ENCODE data around the gene FAIM2.

FAIM2 gene

DNA sequence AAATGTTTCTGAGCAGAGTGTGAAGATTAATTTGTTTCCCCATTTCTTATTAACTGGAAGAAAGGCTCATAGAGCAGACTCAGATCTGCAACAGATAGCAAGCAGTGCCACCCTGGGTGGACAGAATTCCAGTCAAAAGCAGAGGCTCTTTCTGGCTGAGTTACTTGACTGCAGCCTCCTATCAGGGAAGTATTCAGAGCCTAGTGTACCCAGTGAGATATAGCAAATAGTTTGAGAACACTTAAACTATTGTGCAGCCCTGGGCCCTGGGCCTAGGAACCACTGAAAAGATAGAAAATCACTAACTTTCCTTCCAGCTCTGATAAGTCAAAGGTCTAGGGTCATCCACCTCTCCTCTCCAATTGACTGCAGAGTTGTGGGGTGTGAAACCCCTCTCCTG lies 35.6 kb upstream of the FAIM2 start:
- DNase-seq, result no peak

DNA sequence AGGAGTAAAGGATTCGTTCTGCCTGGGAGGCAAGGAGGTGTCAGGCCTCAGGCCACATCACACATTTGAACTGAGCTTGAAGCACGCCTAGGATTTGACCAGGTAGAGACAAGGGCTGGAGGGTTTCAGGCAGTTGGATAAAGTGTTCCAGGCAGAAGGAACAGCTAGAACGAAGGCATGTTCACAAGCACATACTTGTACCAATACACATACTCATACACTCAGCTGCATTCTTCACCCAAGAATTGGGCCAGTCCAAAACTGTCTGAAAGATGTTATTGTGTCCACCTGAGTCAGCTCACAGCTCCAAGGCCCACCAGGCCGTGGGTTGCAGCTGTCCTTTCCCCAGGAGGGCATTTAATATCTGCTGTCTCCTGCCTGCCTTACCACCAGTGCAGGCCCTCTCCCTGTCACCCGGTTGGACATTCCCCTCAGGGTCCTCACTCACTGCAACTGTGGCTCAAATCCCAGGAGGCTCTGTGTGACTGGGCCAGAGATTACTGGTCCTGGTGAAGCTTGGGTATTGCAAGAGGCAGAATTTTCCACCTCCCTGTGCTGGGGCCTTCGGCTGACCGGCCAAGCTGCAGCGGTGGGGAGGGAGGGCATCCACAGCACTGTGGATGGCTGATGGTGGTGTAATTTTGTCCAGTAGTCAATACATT lies 34.1 kb upstream of the FAIM2 start:
- no peak for DNase-seq

DNA sequence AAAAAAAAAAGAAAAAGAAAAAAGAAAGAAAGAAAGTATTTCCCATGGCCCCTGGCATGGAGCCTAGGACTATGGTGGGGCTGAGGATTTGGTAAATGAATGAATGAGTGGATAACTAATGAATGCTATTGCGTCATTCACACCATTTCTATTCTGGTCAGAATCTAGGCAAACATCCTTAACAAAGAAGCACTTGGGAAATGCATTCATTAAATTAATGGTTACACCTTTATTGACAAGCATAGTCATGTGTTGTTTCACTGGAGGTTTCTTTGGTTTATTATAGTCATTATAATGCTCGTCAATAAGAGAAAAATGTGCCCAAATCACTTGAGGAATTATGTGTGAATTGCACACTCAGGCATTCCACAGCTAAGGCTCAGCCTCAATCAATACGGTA lies 33.2 kb upstream of the FAIM2 start:
- DNase-seq, result no peak

DNA sequence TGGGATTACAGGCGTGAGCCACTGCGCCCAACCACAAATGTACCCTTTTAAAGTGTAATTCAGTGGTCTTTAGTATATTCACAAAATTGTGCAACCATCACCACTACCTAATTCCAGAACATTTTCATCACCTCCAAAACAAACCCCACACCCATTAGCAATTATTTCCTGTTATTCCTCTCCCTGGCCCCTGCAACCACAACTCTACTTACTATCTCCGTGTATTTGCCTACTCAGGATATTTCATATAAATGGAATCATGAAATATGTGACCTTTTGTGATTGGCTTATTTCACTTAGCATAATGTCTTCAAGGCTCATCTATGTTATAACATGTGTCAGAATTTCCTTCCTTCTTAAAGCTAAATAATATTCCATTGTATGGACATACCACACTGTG lies 30.8 kb upstream of the FAIM2 start:
- no peak for DNase-seq

DNA sequence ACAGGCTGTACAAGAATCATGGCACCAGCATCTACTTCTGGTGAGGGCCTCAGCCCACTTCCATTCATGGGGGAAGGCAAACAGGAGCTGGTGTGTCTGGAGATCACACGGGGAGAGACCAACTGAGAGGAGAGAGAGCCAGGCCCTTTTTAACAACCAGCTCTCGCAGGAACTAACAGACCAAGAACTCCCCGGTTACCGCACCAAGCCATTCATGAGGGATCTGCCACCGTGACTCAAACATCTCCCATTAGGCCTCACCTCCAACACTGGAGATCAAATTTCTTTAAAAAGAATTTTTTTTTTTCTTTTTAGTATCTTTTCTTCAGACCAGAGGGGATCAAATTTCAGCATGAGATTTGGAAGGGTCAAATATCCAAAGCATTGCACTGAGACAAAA lies 30.1 kb upstream of the FAIM2 start:
- no peak for DNase-seq

DNA sequence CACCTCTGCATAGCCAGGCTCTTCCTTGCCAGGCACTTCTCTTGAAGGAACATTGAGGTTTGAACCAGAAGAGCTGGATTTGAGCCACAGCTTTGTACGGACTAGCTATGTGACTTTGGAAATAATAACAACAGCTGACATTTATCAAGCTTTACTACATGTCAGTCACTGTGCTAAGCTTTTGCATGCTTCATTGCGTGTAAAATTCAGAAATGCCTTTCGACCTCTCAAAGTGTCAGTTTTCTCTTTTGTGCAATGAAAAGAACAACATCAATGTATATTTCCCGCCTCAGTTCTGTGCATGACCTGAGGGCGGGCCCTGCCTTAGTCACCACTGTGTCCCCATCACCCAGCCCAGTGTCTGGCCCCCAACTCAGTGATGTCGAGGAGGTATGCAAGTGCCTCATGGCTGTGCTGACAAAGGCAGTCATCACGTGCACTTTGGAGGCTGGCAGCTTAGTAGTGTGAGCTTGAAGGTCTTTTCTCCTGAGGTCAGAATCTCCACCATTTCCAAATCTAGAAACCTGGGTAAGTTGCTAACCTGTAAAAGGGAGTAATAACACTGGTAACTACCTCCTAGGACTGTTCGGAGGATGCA lies 28.9 kb upstream of the FAIM2 start:
- DNase-seq, result no peak

DNA sequence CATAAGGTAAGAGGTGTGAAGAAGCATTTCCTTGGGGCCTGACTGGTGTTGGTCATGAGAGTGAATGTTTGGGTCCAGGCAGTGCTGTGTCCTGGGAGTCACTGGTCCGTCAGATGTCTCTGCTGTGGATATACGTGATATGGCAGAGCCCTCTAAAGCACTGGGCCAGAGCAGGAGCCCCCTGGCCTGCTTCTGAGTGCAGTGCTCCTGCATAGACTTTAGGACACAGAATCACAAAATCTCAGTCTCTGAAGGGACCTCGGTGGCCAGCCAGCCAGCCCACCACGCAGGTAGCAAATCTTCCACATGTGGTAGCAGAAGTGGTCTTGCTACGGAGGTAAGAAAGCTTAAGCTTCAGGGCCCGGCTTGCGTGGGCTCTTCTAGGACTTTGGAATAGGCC lies 28.3 kb upstream of the FAIM2 start:
- no peak for DNase-seq

DNA sequence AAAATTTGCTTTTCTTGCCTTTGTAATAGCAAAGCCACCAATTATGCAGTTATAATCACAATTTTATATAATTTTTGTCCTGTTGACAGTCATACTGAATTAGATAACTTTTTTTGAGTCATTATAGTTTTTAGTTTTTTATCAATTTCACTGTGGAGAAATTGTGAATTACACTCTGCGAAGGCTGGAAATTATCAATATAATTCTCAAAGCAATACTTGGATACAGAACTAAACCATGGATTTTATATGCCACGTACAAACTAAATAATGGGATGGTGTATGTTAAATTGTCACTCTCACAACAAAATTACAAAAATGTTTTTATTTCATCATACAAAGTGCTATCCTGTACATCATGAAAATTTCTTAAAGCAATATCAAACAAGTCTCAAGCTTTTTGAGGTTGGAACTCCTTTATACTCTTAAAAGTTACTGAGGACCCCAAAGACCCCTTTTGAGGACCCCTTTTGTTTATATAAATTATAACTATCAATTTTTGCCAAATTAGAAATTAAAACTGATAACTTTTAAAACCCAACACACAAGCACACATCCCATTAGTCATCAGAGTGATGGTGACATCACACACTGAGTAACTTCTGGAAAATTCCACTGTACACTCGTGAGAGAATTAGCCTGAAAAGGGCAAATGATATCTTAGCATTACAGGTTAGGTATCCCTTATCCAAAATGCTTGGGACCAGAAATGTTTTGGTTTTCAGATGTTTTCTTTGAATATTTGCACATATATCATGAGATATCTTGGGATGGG lies 27.0 kb upstream of the FAIM2 start:
- DNase-seq, result no peak

DNA sequence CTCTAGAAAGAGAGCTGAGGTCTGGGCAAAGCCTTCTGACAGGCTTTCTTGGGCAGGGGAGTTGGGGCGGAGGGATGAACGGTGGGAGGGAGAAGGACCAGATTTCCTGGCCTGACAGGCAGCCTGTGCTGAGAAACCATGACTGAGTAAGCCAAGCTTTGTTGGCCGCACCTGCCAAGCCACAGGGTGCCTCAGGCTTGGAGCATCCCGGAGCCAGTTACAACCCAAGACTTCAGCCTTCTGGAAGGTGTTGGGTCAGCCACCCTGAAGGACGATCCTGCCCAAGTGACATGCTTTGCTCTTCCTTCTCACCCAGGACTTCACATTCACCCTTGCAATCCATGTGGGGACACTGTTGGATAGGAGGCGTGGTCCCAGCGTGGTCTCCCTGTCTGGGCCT lies 25.9 kb upstream of the FAIM2 start:
- DNase-seq, result no peak

DNA sequence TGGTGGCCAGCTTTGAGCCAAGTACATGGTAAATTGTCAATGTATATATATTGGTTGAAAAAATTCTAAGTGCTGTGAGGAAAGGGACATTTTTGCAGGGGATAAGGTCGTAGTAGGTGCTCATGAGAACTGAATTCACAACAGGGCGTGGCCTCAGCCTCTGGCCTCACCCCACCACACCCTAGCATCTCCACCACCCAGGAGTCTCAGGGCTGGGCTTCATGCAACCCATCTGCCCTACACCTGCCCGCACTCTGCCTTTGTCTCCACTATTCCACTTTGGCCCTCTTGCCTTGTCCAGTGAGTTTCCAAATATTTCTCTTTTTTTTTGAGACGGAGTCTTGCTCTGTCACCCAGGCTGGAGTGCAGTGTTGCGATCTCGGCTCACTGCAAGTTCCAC lies 24.8 kb upstream of the FAIM2 start:
- no peak for DNase-seq

DNA sequence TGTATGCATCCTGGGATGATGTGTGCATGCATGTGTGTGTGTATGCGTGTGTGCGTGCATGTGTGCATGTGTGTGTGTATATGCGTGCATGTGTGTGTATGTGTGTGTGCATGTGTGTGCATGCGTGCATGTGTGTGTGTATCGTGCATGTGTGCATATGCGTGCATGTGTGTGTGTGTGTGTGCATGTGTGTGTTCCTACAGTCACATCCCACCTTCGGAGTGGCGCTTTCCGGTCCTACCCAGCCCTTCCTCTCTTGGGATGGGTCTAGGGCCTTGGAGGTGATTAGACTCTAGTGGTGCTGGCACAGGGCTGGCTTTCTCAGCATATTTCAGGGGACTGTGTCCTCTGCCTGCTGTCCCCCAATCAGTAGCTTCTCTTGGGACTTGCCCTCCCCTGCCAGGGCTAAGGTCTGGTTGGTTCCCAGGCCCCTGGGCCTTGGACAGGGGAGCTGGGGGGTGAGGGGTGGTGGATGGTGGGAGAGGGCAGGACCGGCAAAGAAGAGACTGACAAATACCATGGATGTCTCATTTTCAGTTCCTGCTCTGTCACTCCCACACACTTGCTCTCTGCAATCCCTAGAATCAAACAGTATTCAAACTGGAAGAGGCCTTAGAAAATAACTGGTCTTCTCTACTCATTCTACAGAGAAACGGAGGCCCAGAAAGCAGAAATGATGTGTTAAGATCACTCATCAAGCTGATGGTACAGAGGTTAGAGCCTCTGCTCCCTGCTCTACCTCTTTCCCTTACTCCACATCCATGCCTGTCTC lies 21.9 kb upstream of the FAIM2 start:
- DNase-seq, result no peak

DNA sequence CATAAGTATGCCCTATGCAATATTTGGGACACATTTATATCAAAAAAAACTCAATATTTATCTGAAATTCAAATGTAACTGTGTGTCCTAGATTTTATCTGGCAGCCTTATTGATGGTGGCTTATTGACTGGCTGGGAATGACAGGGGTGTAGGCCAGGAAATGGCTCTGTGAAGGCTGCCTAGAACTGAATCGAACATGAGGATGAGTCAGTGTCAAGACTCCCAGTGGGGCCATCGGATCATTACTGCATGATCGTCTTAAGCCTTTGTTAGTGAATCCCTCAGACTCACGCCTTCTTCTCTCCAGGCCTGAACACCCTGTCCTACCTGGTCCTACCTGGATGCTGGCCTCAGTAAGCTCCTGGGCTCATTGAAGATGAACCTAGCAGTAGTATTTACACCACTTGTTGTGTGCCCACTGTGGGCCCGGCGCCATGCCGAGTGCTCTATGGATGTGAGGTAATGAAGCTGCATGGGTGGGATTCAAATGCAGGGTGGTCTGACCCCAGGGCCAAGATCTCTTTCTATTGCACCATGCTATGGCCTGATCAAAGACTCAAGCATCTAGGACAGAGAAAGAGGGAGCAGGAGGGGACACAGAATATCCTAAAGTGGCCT lies 21.0 kb upstream of the FAIM2 start:
- DNase-seq, result no peak

DNA sequence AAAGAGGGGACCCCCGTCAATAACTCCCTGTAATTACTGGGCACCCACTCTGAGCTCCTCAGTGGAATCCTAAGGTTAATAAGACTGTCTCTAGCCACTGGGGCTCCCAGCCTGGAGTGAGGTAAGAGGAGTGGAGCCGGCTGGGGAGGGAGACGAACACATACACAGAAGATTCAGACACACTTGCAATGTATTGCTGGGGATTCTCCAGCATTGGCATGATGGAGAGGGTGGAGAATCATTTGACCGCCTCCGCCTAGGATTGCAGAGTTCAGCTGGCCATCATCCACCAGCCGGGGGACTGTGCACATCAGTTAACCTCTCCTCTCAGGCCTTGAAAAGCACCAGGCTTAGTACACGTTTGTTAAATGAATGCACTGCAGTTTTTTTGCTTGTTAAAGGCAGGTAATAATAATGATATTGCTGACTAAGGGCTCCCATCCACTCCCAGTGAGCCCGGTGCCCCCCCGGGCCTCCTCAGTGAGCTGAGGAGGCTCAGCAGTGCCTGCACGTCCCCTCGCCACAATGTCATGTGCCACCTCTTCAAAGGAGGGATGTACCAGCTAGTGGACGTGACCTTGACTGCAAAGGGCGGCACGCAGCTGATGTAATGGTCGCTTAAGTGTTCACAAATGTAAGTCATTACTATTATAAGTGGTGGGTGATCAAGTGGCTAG lies 20.3 kb upstream of the FAIM2 start:
- DNase-seq, result no peak

DNA sequence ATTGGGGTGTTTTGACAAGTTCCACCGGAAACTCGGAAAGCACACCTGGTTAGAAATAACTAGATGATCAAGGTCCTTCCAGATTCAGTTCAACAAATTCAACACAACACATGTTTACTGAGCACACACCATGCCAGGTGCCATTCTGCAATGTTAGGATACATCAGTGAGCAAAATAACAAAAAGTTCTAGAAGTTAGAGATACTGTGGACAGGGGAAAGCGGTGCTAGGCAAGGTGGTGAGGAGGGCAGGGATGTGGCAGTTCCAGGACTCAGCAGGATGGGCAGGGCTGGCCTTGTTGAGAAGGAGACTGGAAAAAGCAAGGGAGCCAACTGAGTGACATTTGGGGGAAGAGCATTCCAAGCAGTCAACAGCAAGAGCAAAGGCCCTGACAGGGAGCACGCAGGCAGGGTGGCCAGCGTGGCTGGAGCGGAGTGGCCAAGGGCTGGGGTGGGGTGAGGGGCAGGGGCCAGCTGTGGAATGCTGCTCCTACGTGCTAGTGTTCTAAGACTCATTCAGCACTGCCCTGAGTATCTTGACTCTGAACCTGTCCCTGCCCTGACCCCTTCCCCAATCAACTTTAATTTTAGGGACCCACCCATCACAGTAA lies 19.4 kb upstream of the FAIM2 start:
- no peak for DNase-seq

DNA sequence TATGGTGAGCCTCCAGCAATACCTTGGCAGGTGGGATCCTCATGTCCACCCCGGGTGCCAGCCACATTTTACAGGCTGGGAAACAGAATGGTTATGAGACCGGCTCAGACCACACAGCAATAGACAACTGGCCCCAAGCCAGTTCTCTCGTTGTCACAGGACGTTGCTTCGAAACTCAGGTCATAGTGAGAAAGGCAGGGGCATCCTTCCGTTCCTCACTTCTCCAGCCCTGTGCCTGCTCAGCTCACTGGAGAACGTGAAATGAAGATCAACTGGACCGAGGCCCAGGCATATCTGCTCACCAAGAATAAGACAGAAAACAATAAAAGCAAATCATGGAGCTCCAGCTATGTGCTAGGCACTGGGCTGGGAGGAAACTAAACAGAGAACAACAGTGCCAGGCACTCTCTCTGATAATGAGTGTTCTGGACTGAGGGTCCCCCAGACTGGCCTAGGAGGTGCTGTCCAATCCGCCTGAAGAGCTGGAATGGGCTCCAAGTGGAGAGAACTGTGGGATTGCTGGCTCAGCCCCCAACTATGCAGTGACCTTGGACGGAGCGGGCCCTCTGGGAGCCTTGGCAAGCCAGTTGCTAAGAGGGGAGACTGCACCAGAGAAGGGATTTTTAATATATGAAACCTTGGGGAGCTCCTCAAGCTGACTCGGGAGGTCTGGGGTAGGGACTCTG lies 18.8 kb upstream of the FAIM2 start:
- no peak for DNase-seq

DNA sequence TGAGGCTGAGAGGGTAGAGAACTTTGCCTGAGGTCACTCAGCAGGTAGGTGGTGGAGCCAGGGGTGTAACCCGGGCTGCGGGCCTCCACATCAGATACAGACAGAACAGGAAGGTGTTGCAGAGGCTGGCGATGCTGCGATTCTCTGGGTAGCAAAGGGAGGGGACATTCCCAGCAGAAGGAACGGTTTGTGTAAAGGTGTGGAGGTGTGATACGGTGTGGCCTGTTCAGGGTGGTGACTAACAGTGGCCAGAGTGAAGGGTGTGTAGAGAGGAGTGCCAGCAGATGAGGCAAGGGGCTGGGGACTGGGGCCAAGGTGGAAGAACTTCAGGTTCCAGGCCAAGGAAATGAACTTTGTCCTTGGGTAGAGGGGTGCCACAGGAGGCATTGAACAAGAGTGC lies 18.2 kb upstream of the FAIM2 start:
- DNase-seq, result no peak

DNA sequence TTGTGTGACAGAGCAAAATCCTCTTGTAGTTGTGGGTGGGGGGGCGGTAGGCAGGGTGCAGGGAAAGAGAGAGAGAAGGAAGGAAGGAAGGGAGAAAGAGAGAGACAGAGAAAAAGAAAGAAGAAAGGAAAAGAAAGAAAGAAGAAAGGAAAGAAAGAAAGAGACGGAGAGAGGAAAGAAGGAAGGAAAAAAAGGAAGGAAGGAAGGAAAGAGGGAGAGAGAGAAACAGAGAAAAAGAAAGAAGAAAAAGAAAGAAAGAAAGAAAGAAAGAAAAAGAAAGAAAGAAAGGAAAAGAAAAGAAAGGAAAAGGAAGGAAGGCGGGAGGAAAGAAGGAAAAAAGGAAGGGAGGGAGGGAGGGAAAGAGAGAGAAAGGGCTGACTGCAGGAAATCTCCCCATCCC lies 17.6 kb upstream of the FAIM2 start:
- no peak for DNase-seq

DNA sequence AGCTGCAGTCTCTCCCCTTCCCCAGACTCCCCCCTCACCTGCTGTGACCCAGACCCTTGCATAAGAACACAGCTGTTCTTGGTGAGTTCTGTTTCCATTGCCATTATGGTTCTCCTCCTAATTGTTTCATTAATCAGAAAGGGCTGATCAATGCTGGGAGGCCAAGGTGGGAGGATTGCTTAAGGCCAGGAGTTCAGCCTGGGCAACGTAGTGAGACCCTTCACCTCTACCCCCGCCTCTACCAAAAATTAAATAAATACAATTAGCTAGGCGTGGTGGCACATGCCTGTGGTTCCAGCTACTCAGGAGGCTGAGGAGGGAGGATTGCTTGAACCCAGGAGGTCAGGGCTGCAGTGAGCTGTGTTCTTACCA lies 17.2 kb upstream of the FAIM2 start:
- DNase-seq, result no peak

DNA sequence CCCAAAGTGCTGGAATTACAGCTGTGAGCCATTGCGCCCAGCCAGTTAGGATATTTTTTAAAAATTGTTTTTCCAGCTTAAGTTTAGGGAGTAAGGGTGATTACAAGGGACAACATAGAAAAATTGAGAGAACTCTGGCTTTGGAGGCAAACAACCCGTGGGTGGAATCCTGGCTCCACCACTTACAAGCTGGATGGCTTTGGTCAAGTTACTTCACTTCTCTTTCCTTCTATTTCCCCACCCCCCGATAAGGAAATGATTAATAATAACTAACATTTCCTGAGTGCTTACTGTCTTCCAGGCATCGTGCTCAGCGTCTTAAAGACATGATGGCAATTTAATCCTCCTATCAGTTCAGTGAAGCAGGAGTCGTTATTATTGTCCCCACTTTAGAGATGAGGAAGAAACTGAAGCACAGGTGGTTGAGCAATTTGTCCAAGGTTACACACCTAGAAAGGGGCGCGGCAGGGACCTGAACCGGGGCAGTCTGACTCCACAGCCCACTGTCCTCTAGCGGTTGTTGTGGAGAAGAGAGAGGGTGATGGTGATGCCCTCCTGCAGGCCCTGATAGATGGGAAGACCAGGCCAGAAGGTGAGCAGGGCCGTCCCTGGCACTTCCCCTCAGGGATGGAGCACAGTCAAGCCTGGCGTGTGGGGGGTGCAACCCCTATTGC lies 16.7 kb upstream of the FAIM2 start:
- DNase-seq, result no peak

DNA sequence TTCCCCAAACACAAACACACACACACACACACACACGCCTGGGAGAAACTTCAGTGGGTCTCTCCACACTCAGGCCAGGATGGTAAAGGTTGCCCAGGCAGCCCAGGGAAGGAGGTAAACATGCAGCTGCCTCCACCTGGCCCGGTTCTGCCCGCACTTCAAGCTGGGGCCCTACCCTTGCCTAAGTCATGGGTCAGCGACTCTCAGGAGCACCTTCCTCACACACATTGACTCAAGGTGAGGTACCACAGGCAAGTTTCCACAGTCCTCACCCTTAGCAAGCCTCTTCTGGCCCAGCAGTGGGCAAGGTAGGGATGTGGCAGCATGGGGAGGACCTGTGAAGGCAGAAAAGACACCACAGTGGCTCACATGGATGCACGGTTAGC lies 14.1 kb upstream of the FAIM2 start:
- no peak for DNase-seq

DNA sequence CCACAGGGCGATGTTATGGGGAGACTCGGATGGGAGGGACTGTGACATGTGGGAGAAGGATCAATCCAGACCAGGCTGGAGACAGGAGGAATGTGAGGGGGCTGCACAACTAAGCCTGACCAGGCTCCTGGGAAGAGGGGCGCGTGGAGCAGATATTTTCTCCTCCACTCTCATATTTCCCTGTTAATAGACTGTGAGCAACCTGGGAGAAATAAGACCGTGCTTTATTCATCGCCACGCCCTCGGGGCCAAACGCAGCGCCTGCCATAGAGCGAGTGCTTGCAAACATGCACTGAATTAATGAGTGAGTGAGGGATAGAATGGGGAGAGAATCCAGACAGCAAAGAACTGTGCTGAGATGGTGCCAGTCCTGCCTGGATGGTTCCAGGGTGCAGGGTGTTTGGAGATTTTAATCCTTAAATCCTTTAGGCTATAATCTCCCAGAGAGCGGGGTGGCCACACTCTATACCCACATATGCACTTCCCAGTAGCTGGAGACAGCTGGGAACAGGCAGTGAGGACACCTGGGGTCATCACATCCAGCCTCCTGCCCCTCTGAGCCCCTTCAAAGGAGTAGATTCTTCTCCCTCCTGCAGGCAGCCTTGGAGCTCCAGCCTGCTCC lies 13.6 kb upstream of the FAIM2 start:
- no peak for DNase-seq

All from OCI-M1 (cell line).